HCT116 (cell line): ENCODE measurements around the gene TAS2R3. TPM values are rescaled to one million over a fixed set of nuclear protein-coding genes. Genes with fewer than 3 reads are reported as not detected.
A peak's percentile ranks its signal among the peaks of the same experiment; 100 is the strongest.

Experiments used
- ATAC-seq: fragments of 200-7000 bp; cut with Tn5 transposase; 2 replicates; pipeline ENCODE4 v1.9.1; 2020; ENCODE audit warnings: mild to moderate bottlenecking, moderate library complexity
- BruUV-seq: library from RNA; stranded (reverse); fragments of 400-500 nt; replicated peaks from 2 replicates; lab custom pipeline; 2021; lab: Mats Ljungman, UMichigan
- CTCF ChIA-PET: fragments of 300-600 bp; sonication (Branson Sonifier 250); formaldehyde crosslinking; loops from one replicate; lab custom pipeline; 2021; ENCODE audit warnings: antibody characterized with exemption; lab: Charles Lee
- POLR2A ChIA-PET: fragments of 300-600, 350-600 bp; sonication (Branson Sonifier 250); formaldehyde crosslinking; loops from one replicate; lab custom pipeline; 2021; ENCODE audit warnings: antibody characterized with exemption; lab: Charles Lee
- RAD21 ChIA-PET, 2 experiments: fragments of 300-600 bp; sonication (Branson Sonifier 250); formaldehyde crosslinking; loops; one replicate each; lab custom pipeline; 2023; ENCODE audit warnings: low total read pairs in 2 of 2; ENCODE audit not compliant: uncharacterized antibody in 2 of 2, unreplicated experiment in 2 of 2, low non-redundant PET in 1 of 2; lab: Charles Lee
- DNase-seq: peaks from one replicate; pipeline ENCODE4 v3.0.0-alpha.2; 2010; ENCODE audit warnings: low read depth, low spot score
- H2AFZ ChIP-seq: fragments of 200-600 bp; shearing (Covaris generic), sonication (generic); 2 replicates; pipeline ENCODE4 v1.6.1; 2017; ENCODE audit warnings: low read depth, mixed run types, mixed read lengths, antibody characterized with exemption, low read length; ENCODE audit not compliant: poor library complexity, severe bottlenecking
- H3K27ac ChIP-seq: 2 replicates; pipeline ENCODE4 v1.5.1; 2012; ENCODE audit warnings: low read depth, low read length
- H3K27me3 ChIP-seq: fragments of 200-600 bp; sonication (generic); 2 replicates; pipeline ENCODE4 v1.6.1; 2016; ENCODE audit warnings: mixed run types, low read length, mixed read lengths; ENCODE audit not compliant: insufficient read depth
- H3K36me3 ChIP-seq, 2 experiments: fragments of 200-500 bp in 1 of 2; fragments of 200-600 bp in 1 of 2; sonication (Bioruptor generic) in 1 of 2; sonication (generic) in 1 of 2; 2 replicates each; pipeline versions ENCODE4 v1.5.1 to v1.6.1; 2014 to 2016; ENCODE audit warnings: low read length in 2 of 2, inconsistent platforms in 1 of 2, mixed read lengths in 1 of 2, mixed run types in 1 of 2; ENCODE audit not compliant: insufficient read depth in 2 of 2, control insufficient read depth in 1 of 2
- H3K4me1 ChIP-seq, 2 experiments: fragments of 200-600 bp in 1 of 2; sonication (generic) in 1 of 2; 2 replicates each; pipeline versions ENCODE4 v1.5.1 to v1.6.1; 2012 to 2017; ENCODE audit warnings: low read length in 2 of 2, inconsistent platforms in 1 of 2, mild to moderate bottlenecking in 1 of 2, mixed read lengths in 1 of 2, mixed run types in 1 of 2, moderate library complexity in 1 of 2; ENCODE audit not compliant: insufficient read depth in 2 of 2, control insufficient read depth in 1 of 2
- H3K4me2 ChIP-seq: fragments of 200-600 bp; sonication (generic); 2 replicates; pipeline ENCODE4 v1.6.1; 2017; ENCODE audit warnings: mixed run types, low read length, mixed read lengths
- H3K4me3 ChIP-seq, 2 experiments: fragments of 200-600 bp in 1 of 2; sonication (generic) in 1 of 2; replicated peaks in 1 of 2; 2 replicates each; pipeline ENCODE4 v1.5.1; 2011 to 2016; ENCODE audit warnings: low read length in 2 of 2, control low read depth in 1 of 2, low read depth in 1 of 2, mild to moderate bottlenecking in 1 of 2, mixed read lengths in 1 of 2, mixed run types in 1 of 2
- H3K79me2 ChIP-seq: fragments of 200-600 bp; sonication (generic); 2 replicates; pipeline ENCODE4 v1.6.1; 2017; ENCODE audit warnings: mild to moderate bottlenecking, mixed run types, low read length, moderate library complexity, mixed read lengths; ENCODE audit not compliant: insufficient read depth
- H3K9ac ChIP-seq: fragments of 200-600 bp; sonication (generic); 2 replicates; pipeline ENCODE4 v1.6.1; 2016; ENCODE audit warnings: low read length, mixed read lengths
- H3K9me2 ChIP-seq: fragments of 200-600 bp; sonication (generic), shearing (Covaris generic); 2 replicates; pipeline ENCODE4 v1.6.1; 2017; ENCODE audit warnings: mixed run types, mild to moderate bottlenecking, moderate library complexity; ENCODE audit not compliant: insufficient read depth
- H3K9me3 ChIP-seq, 2 experiments: fragments of 200-500 bp in 1 of 2; fragments of 200-600 bp in 1 of 2; sonication (Bioruptor generic) in 1 of 2; sonication (generic) in 1 of 2; 2 replicates each; pipeline ENCODE4 v1.6.1; 2014 to 2017; ENCODE audit warnings: low read length in 2 of 2, mixed read lengths in 2 of 2, inconsistent platforms in 1 of 2, low read depth in 1 of 2, mild to moderate bottlenecking in 1 of 2, mixed run types in 1 of 2, moderate library complexity in 1 of 2; ENCODE audit not compliant: control insufficient read depth in 1 of 2, insufficient read depth in 1 of 2
- H4K20me1 ChIP-seq: fragments of 200-600 bp; sonication (generic), shearing (Covaris generic); 2 replicates; pipeline ENCODE4 v1.6.1; 2017; ENCODE audit warnings: mixed run types, mild to moderate bottlenecking, moderate library complexity; ENCODE audit not compliant: insufficient read depth
- CBX3 ChIP-seq: IDR thresholded peaks from 2 replicates; pipeline ENCODE4 v1.6.1; 2012; ENCODE audit warnings: low read depth
- EGR1 ChIP-seq: IDR thresholded peaks from 2 replicates; pipeline ENCODE4 v1.6.1; 2012; ENCODE audit warnings: low read depth
- ELF1 ChIP-seq: IDR thresholded peaks from 2 replicates; pipeline ENCODE4 v1.6.1; 2012; ENCODE audit warnings: low read depth, borderline replicate concordance
- EZH2 ChIP-seq: fragments of 200-600 bp; sonication (generic); IDR thresholded peaks from 2 replicates; pipeline ENCODE4 v1.6.1; 2017; ENCODE audit warnings: antibody characterized with exemption, mixed run types
- EZH2phosphoT487 ChIP-seq: fragments of 200-600 bp; IDR thresholded peaks from 2 replicates; pipeline ENCODE4 v1.6.1; 2018; ENCODE audit warnings: antibody characterized with exemption, borderline replicate concordance
- POLR2A ChIP-seq: IDR thresholded peaks from 2 replicates; pipeline ENCODE4 v1.7.0; 2011; ENCODE audit warnings: borderline replicate concordance; ENCODE audit not compliant: insufficient read depth, insufficient read length; ENCODE audit errors: extremely low read depth
- POLR2AphosphoS5 ChIP-seq: IDR thresholded peaks from 2 replicates; pipeline ENCODE4 v1.6.1; 2011; ENCODE audit warnings: mild to moderate bottlenecking, low read depth, low read length, moderate library complexity
- RAD21 ChIP-seq: IDR thresholded peaks from 2 replicates; pipeline ENCODE4 v1.6.1; 2012; ENCODE audit warnings: low read depth, mild to moderate bottlenecking
- SP1 ChIP-seq: IDR thresholded peaks from 2 replicates; pipeline ENCODE4 v1.6.1; 2012; ENCODE audit warnings: low read depth
- SRF ChIP-seq: IDR thresholded peaks from 2 replicates; pipeline ENCODE4 v1.6.1; 2012; ENCODE audit warnings: low read depth
- YY1 ChIP-seq: IDR thresholded peaks from 2 replicates; pipeline ENCODE4 v1.6.1; 2011; ENCODE audit warnings: low read length, low read depth, moderate library complexity, mild to moderate bottlenecking; ENCODE audit not compliant: insufficient replicate concordance; ENCODE audit errors: extremely low read depth
- ZNF274 ChIP-seq: fragments of 200-500 bp; sonication (Bioruptor generic); IDR thresholded peaks from 2 replicates; pipeline ENCODE4 v1.6.1; 2014; ENCODE audit warnings: mild to moderate bottlenecking, low read depth, low read length, inconsistent platforms
- intact Hi-C: fragments of 100-400 bp; cut with micrococcal nuclease; formaldehyde crosslinking; loops from 2 replicates; pipeline ENCODE4 v1.10.0; 2022
- total RNA-seq: library from RNA; stranded (reverse); gene quantifications from one replicate; pipeline ENCODE4 v1.2.1, GENCODE V29; 2021; ENCODE audit not compliant: unreplicated experiment
- TF ChIP-seq, protein P1 (sequence below): IDR thresholded peaks from 2 replicates; pipeline ENCODE4 v1.6.1; 2011; ENCODE audit warnings: mild to moderate bottlenecking, low read length, moderate library complexity; ENCODE audit not compliant: insufficient replicate concordance; ENCODE audit errors: extremely low read depth
- TF ChIP-seq, protein P2 (sequence below), 3 experiments: fragments of 200-600 bp in 1 of 3; sonication (generic) in 1 of 3; IDR thresholded peaks in 2 of 3; conservative IDR thresholded peaks in 1 of 3; 2 replicates each; pipeline ENCODE4 v1.5.1; 2012 to 2017; ENCODE audit warnings: low read depth in 2 of 3, low read length in 2 of 3, antibody characterized with exemption in 1 of 3, borderline replicate concordance in 1 of 3, control low read depth in 1 of 3, mild to moderate bottlenecking in 1 of 3, mixed read lengths in 1 of 3, mixed run types in 1 of 3, moderate library complexity in 1 of 3; ENCODE audit not compliant: insufficient read depth in 1 of 3
- TF ChIP-seq, protein P3 (sequence below): IDR thresholded peaks from 2 replicates; pipeline ENCODE4 v1.6.1; 2012; ENCODE audit warnings: low read depth
- TF ChIP-seq, protein P4 (sequence below): IDR thresholded peaks from 2 replicates; pipeline ENCODE4 v1.6.1; 2012
- TF ChIP-seq, protein P5 (sequence below): IDR thresholded peaks from 2 replicates; pipeline ENCODE4 v1.6.1; 2012

The TAS2R3 gene
- total RNA-seq, 1 experiment from 2014 or later, result 1.4 TPM

DNA sequence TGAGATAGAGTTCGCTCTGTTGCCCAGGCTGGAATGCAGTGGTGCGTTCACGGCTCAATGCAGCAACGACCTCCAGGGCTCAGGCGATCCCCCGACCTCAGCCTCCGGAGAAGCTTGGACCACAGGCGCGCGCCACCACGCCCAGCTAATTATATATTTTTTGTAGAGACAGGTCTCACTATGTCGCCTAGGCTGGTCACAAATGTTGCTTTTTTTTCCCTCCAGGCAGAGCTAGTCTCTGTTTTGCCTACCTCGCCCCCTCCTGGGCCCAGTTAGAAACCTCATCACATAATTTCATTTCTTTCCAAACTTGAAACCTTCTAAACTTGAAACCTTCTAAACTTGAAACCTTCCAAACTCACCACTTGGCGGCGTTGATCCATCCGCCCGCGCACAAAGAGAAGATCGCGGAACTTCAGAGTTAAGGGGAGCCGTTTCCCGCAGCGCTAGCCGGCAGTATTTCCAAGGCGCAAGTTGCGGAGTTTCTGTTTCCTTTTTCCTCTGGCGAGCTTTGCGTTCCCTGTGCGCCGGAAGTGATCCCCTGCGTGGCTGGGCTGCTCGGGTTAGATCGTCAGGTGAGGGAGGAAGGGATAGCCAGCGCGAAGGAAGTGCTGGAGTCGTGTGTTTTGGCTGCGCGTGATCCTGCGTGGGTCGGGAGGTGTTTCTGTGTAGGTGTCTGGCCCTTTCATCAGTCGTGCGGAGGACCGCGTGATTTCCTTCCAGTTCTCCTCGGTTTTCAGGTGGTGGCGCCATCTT, 25.9 kb upstream of the TAS2R3 start, which contains the start of gene SSBP1:
SSBP1 (plus strand) TSS at position 523 of the 756 bp plus-strand sequence. CDS start 809 bp downstream, outside the sequence.
- no TSS peak for BruUV-seq
- H3K9ac ChIP-seq, result peak within 1 kb of the TSS; percentile 89
- H3K27me3 ChIP-seq, result no peaks in the 10 kb centered on the region
- DNase-seq (peak; percentile 95), ATAC-seq (peak; percentile 88)
- peaks cover 4 to 13% of the 10 kb centered on the region in 2 experiments; a peak in 3 of 4 replicates for H3K4me1 ChIP-seq
- peaks cover 23 to 24% of the 10 kb centered on the region in 2 experiments for H3K36me3 ChIP-seq
- H3K79me2 ChIP-seq, result peaks cover 48% of the 10 kb centered on the region
- CTCF ChIA-PET, result interaction anchor here (0.8 to 2.5 kb wide), 15 partner anchors 8 to 451 kb away, joined by 3 to 21 read pairs (median 3); partner anchors contain the start of gene WEE2
- intact Hi-C loops, result loop anchor here (1.0 to 10.0 kb wide), 3 partner anchors 84 to 723 kb away; partner anchors contain the start of genes AGK and MRPS33
- H3K4me3 ChIP-seq, result peak within 1 kb of the TSS; percentile 86 to 88
- H3K9me3 ChIP-seq, result no peaks in the 10 kb centered on the region
- POLR2A ChIA-PET, result interaction anchor here (0.7 to 1.4 kb wide), 3 partner anchors 16 to 83 kb away, joined by 3 to 4 read pairs (median 3); no protein-coding TSS in a partner anchor
- peak within 1 kb of the TSS; percentile 84 for H3K4me2 ChIP-seq
- H2AFZ ChIP-seq, result peak within 1 kb of the TSS; percentile 97
- H3K27ac ChIP-seq, result peak within 1 kb of the TSS; percentile 66
- RAD21 ChIA-PET, result no interaction called here
- H3K9me2 ChIP-seq, result no peaks in the 10 kb centered on the region
- peaks cover 6% of the 10 kb centered on the region; the same call in 1 of the 2 replicates for H4K20me1 ChIP-seq
- TF ChIP-seq SP1 (peak; percentile 95), ZNF274 (no peak), SRF (peak; percentile 96), POLR2AphosphoS5 (peak; percentile 92), CBX3 (peak; percentile 100), ELF1 (peak; percentile 75), POLR2A (peak; percentile 81), RAD21 (peak; percentile 64), EGR1 (peak; percentile 92), EZH2phosphoT487 (no peak), EZH2 (no peak), YY1 (peak; percentile 69)
- TF ChIP-seq, protein P1, sequence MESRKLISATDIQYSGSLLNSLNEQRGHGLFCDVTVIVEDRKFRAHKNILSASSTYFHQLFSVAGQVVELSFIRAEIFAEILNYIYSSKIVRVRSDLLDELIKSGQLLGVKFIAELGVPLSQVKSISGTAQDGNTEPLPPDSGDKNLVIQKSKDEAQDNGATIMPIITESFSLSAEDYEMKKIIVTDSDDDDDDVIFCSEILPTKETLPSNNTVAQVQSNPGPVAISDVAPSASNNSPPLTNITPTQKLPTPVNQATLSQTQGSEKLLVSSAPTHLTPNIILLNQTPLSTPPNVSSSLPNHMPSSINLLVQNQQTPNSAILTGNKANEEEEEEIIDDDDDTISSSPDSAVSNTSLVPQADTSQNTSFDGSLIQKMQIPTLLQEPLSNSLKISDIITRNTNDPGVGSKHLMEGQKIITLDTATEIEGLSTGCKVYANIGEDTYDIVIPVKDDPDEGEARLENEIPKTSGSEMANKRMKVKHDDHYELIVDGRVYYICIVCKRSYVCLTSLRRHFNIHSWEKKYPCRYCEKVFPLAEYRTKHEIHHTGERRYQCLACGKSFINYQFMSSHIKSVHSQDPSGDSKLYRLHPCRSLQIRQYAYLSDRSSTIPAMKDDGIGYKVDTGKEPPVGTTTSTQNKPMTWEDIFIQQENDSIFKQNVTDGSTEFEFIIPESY, result peak; percentile 55
- TF ChIP-seq, protein P2, sequence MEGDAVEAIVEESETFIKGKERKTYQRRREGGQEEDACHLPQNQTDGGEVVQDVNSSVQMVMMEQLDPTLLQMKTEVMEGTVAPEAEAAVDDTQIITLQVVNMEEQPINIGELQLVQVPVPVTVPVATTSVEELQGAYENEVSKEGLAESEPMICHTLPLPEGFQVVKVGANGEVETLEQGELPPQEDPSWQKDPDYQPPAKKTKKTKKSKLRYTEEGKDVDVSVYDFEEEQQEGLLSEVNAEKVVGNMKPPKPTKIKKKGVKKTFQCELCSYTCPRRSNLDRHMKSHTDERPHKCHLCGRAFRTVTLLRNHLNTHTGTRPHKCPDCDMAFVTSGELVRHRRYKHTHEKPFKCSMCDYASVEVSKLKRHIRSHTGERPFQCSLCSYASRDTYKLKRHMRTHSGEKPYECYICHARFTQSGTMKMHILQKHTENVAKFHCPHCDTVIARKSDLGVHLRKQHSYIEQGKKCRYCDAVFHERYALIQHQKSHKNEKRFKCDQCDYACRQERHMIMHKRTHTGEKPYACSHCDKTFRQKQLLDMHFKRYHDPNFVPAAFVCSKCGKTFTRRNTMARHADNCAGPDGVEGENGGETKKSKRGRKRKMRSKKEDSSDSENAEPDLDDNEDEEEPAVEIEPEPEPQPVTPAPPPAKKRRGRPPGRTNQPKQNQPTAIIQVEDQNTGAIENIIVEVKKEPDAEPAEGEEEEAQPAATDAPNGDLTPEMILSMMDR (IDR thresholded peaks at IDR 0.05 in 2 of 3, conservative IDR thresholded peaks at IDR 0.05 in 1 of 3; ENCODE audit: borderline replicate concordance in 1 of 3, insufficient read depth in 1 of 3, low read depth in 2 of 3, low read length in 2 of 3), result peak; percentile 68 to 97 (median 78)
- TF ChIP-seq, protein P3, sequence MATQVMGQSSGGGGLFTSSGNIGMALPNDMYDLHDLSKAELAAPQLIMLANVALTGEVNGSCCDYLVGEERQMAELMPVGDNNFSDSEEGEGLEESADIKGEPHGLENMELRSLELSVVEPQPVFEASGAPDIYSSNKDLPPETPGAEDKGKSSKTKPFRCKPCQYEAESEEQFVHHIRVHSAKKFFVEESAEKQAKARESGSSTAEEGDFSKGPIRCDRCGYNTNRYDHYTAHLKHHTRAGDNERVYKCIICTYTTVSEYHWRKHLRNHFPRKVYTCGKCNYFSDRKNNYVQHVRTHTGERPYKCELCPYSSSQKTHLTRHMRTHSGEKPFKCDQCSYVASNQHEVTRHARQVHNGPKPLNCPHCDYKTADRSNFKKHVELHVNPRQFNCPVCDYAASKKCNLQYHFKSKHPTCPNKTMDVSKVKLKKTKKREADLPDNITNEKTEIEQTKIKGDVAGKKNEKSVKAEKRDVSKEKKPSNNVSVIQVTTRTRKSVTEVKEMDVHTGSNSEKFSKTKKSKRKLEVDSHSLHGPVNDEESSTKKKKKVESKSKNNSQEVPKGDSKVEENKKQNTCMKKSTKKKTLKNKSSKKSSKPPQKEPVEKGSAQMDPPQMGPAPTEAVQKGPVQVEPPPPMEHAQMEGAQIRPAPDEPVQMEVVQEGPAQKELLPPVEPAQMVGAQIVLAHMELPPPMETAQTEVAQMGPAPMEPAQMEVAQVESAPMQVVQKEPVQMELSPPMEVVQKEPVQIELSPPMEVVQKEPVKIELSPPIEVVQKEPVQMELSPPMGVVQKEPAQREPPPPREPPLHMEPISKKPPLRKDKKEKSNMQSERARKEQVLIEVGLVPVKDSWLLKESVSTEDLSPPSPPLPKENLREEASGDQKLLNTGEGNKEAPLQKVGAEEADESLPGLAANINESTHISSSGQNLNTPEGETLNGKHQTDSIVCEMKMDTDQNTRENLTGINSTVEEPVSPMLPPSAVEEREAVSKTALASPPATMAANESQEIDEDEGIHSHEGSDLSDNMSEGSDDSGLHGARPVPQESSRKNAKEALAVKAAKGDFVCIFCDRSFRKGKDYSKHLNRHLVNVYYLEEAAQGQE, result no peak
- TF ChIP-seq, protein P4, sequence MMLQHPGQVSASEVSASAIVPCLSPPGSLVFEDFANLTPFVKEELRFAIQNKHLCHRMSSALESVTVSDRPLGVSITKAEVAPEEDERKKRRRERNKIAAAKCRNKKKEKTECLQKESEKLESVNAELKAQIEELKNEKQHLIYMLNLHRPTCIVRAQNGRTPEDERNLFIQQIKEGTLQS, result no peak; the same call in 1 of the 2 replicates
- TF ChIP-seq, protein P5, sequence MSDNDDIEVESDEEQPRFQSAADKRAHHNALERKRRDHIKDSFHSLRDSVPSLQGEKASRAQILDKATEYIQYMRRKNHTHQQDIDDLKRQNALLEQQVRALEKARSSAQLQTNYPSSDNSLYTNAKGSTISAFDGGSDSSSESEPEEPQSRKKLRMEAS, result peak; percentile 97
